ENCODE results near the gene NBPF11.
"Not testable (repeated sequence)": the region's sequence is repeated elsewhere in the genome, so short reads cannot be mapped to it uniquely, and the experiment has no call there.

DNA sequence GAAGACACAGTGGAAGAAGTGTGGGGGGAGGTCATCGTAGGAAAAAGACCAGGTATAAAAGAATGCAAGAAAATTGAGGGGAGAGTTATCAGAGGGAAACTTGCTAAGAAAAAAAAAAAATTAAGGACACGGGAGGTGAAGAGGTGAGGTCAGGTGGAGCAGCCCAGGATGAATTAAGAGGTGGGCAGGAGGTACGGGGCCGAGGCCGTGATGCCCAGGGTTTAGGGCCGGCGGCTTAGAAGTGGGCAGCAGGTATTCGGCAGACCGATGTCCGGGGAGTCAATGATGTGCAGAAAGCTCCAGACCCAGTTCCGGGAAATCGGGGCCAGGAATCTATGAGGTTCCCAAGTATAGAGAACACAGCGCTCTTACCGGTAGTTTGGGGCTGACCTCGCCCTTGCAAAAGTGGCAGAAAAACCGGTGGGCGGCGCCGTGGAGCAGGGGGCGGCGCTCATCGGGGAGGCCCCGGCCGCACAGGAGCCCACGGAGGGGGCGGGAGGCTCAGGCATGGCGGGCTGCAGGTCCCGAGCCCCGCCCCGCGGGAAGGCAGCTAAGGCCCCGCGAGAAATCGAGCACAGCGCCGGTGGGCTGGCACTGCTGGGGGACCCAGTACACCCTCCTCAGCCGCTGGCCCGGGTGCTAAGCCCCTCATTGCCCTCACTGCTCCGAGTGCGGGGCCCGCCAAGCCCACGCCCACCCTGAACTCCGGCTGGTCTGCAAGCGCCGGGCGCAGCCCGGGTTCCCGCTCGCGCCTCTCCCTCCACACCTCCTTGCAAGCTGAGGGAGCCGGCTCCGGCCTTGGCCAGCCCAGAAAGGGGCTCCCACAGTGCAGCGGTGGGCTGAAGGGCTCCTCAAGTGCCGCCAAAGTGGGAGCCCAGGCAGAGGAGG lies 73.2 kb downstream of the NBPF11 start:
- TF ChIP-seq, protein P1, sequence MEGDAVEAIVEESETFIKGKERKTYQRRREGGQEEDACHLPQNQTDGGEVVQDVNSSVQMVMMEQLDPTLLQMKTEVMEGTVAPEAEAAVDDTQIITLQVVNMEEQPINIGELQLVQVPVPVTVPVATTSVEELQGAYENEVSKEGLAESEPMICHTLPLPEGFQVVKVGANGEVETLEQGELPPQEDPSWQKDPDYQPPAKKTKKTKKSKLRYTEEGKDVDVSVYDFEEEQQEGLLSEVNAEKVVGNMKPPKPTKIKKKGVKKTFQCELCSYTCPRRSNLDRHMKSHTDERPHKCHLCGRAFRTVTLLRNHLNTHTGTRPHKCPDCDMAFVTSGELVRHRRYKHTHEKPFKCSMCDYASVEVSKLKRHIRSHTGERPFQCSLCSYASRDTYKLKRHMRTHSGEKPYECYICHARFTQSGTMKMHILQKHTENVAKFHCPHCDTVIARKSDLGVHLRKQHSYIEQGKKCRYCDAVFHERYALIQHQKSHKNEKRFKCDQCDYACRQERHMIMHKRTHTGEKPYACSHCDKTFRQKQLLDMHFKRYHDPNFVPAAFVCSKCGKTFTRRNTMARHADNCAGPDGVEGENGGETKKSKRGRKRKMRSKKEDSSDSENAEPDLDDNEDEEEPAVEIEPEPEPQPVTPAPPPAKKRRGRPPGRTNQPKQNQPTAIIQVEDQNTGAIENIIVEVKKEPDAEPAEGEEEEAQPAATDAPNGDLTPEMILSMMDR (conservative IDR thresholded peaks at IDR 0.05; ENCODE audit: low read length) = not testable (repeated sequence)
- TF ChIP-seq EZH2phosphoT487 (IDR thresholded peaks at IDR 0.05; ENCODE audit: borderline replicate concordance, low read depth, low read length) = not testable (repeated sequence)

Measured in OCI-LY7 (cell line).